IPS-18c (cell line): Measurements from ENCODE around the gene DOCK9.
"Not testable (repeated sequence)": the region's sequence is repeated elsewhere in the genome, so short reads cannot be mapped to it uniquely, and the experiment has no call there.

ENCODE experiments used
- H3K4me3 ChIP-seq: 2 replicates; pipeline ENCODE4 v1.7.0; 2013; ENCODE audit warnings: low read depth, mild to moderate bottlenecking, low read length, moderate library complexity; ENCODE audit not compliant: insufficient read depth
- H3K9me3 ChIP-seq: one replicate; pipeline ENCODE4 v1.6.1; 2013; ENCODE audit warnings: mild to moderate bottlenecking, low read length, moderate library complexity; ENCODE audit not compliant: control insufficient read depth, insufficient read depth

DOCK9 gene

GRCh38 chr13:98915563-98915962 is 62.3 kb downstream of the DOCK9 start:
- H3K9me3 ChIP-seq: no peaks in the 10 kb centered on the region
- no peak overlapping the region for H3K4me3 ChIP-seq

DNA sequence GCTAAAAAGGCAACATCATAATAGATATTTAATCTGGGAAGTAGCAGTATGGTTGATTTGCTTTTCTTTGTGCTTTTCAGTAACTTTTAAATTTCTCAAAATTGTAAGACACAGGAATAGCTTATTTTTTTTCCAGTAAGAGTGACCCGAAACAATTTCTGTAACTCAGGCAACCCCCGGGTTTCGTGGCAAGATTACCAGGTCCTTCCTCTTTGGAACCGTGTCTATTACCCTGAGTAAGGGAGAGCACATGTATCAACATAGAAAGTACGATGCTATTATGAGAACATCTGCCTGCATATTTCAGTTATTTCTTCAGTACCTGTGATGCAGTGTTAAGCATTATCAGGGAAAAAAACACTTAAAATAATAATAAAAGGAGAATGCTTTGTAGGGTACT is 64.1 kb downstream of the DOCK9 start:
- Histone ChIP-seq H3K9me3 (no peaks in the 10 kb centered on the region), H3K4me3 (no peak overlapping the region)

DNA sequence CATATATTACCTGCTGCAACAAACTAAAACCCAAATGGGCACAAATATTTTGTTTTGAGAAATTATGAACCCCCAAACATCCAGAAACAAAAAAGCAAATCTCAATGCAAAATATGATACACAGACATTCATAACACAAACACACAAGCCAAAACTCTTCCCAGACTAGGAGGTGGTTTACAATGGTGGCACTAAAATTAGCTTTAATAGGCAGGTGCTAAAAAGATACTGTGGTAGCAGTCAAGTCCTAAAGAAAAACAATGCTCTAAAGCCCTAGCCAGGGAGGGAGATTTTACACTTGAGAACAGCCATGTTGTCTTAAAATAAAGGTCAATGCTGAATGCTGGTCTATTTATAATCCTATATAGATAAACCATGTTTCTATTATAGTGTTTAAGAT is 65.0 kb downstream of the DOCK9 start:
- no peak overlapping the region for H3K4me3 ChIP-seq
- H3K9me3 ChIP-seq: no peaks in the 10 kb centered on the region

DNA sequence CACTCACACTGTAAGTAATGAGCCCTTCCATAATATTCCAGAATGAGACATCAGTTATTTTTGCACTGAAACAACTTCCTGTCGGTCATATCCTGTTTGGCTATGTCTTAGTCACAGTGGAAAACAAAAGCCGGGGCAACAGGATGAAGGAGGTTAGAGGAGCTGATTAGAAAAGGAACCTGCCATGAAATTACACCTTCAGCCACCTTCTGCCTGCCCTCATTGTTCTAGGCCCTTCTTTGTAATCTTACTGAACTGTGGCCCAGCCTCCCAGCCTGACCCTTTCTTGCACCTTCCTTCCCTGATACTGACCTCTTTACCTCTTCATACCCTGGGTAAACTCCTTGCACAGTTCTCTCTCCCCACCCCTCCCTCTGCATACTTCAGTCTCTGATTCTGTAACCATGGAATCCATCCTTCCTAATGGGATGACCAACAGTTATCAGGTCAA is 67.3 kb downstream of the DOCK9 start:
- Histone ChIP-seq H3K4me3 (no peak overlapping the region), H3K9me3 (no peaks in the 10 kb centered on the region)

- H3K9me3 ChIP-seq: no peaks in the 10 kb centered on the region
- H3K4me3 ChIP-seq: no peak overlapping the region
These were observed 68.8 kb downstream of the DOCK9 start for GRCh38 chr13:98909016-98909415.

DNA sequence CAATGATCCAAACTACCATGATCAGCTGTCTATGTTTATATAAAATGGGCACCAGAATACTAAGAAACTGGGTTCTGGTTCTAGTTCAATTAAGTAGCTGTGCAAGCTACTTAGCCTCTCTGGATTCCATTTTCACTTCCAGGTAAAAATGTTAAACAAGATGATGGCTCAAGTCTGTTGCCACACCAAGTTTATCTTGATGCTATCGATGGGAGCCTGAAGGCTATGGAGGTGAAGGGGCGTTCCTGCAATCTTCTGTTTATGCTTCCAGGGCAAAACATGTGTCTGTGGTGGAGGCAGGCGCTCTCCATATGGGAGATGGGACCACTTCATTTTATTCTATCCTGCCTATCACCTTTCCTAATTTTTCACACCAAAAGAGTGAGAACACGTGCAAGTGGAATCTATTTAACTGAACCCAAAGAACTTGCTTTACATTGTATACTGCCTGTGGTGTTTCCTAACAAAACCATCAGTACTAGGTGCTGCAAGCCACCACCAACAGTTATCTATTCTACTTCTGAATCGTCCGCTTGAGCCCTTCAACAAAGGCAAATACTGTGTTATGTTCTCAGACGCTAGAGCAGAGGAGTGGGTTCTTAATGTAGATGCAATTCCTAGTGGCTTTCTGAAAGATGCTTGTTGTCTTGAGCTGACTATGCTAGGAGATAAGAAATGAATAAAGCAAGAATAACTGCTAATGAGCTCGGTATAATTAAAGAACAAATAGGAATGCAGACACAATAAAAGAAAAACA is 70.9 kb downstream of the DOCK9 start:
- Histone ChIP-seq H3K4me3 (no peak overlapping the region), H3K9me3 (no peaks in the 10 kb centered on the region)

DNA sequence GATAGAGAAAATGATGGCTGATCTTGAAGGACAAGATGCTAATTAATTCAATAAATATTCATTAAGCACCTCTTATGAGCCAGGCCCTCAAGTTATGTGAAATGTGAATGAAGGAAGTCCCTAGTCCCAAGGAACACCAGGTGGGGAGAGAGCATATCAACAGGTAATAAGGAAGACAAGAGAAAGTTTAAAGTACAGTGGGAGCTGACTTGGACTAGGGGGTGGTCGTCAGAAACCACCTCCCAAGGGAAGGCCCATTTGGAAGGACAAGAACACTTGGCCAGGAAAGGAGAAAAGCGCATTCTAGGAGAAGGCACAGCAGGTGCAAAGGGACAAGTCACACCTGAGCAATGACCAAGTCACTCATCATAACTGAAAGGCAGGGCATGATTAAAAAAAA is 72.7 kb downstream of the DOCK9 start:
- no peaks in the 10 kb centered on the region for H3K9me3 ChIP-seq

GRCh38 chr13:98900442-98900841 is 77.4 kb downstream of the DOCK9 start:
- Histone ChIP-seq H3K4me3 (no peak overlapping the region), H3K9me3 (no peaks in the 10 kb centered on the region)

More for the DNA sequence above, 72.7 kb downstream of the DOCK9 start:
- no peak overlapping the region for H3K4me3 ChIP-seq

DNA sequence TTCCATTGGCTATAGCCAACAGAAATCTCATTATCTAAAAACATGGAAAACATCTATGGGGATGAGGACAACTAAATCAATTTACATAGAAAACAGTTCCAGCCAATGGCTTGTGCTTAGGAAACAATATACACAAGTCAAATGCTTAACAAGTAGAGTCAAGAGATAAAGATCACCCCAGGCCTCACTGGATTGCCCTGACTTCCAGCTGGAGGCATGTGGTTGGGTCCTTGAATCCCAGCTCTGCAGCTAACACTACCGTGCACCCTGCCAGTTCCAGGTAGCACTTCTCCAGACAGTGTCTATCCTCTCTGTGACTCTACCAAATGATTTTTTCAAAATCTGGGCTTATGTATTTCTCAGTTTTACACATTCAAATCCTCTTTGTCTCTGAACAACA is 80.2 kb downstream of the DOCK9 start:
- Histone ChIP-seq H3K4me3 (no peak overlapping the region), H3K9me3 (no peaks in the 10 kb centered on the region)

DNA sequence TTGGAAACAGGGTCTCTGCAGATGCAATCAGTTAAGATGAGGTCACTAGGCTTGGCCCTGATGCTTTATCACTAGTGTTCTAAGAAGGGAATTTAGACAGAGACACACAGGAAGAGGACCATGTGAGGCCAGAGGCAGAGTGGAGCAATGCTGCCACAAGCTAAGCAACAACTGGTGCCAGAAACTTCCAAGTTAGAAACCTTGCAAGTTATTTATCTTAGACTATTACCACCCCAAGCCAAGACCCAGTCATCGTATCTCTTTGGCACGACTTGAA is 81.1 kb downstream of the DOCK9 start:
- H3K9me3 ChIP-seq: no peaks in the 10 kb centered on the region
- H3K4me3 ChIP-seq: no peak overlapping the region

- Histone ChIP-seq H3K4me3 (no peak overlapping the region), H3K9me3 (no peaks in the 10 kb centered on the region)
These were observed 81.6 kb downstream of the DOCK9 start for GRCh38 chr13:98896083-98896867.

GRCh38 chr13:98894814-98895213 is 83.0 kb downstream of the DOCK9 start:
- not testable (repeated sequence) for H3K9me3 ChIP-seq, H3K4me3 ChIP-seq

- no peak overlapping the region for H3K4me3 ChIP-seq
These were observed 84.5 kb downstream of the DOCK9 start for GRCh38 chr13:98893371-98893770.

DNA sequence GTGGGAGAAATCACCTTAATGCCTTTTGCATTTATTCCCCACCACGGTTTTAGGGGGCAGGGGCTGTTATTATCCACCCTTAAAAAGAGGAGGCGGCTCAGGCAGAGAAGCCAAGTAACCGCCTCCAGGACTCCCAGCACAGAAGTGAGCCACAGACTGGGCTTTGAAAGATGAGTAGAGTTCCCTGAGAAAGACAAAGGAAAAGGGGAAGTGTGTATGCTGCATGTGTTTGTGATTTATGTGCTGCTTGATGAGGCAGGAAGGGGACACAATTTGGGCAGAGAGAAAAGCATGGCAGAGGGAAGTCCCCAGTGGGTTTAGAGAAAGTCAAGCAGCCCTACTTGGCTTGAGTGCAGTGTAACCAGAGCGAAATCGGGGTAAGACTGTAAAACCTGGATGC is 85.0 kb downstream of the DOCK9 start:
- Histone ChIP-seq H3K4me3 (no peak overlapping the region), H3K9me3 (no peaks in the 10 kb centered on the region)

More at GRCh38 chr13:98893371-98893770, 84.5 kb downstream of the DOCK9 start:
- no peaks in the 10 kb centered on the region for H3K9me3 ChIP-seq

- Histone ChIP-seq H3K4me3 (no peak overlapping the region), H3K9me3 (no peaks in the 10 kb centered on the region)
These were observed 85.8 kb downstream of the DOCK9 start for GRCh38 chr13:98892077-98892476.

- H3K4me3 ChIP-seq: no peak overlapping the region
- no peaks in the 10 kb centered on the region for H3K9me3 ChIP-seq
These were observed 86.9 kb downstream of the DOCK9 start for GRCh38 chr13:98890925-98891324.

DNA sequence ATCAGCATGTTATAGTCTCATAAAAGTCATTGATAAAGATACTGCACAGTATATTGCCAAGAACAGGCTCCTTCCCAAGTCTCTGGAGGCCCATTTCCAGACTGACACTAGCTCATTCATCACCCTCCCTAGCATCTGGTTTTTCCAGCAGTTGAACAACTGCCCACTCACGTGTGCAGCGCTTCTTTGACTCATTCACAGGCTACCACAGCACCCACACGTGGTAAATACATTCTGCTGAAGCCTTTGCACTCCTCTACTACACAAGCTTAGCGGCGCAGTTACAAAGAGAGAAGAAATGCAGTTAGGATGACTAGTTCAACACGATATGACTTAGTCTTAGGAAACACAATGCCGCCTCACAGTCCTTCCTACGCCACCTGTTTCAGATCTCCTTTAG is 87.7 kb downstream of the DOCK9 start:
- H3K4me3 ChIP-seq: no peak overlapping the region
- H3K9me3 ChIP-seq: no peaks in the 10 kb centered on the region

- Histone ChIP-seq H3K4me3 (no peak overlapping the region), H3K9me3 (no peaks in the 10 kb centered on the region)
These were observed 88.3 kb downstream of the DOCK9 start for GRCh38 chr13:98889419-98890085.
